B cell (primary cell): ENCODE measurements around the gene ZNF689. TPM values are rescaled to one million over a fixed set of nuclear protein-coding genes. Genes with fewer than 3 reads are reported as not detected.

Experiments
- ATAC-seq: fragments of 200-7000 bp; cut with Tn5 transposase; one replicate; pipeline ENCODE4 v1.10.0; 2021; ENCODE audit warnings: low read depth, mild to moderate bottlenecking, moderate number of reproducible peaks, moderate library complexity
- CTCF ChIA-PET: fragments of 350-600 bp; sonication (Branson Sonifier 250); formaldehyde crosslinking; loops from one replicate; lab custom pipeline; 2021; ENCODE audit warnings: antibody characterized with exemption, inconsistent platforms; lab: Charles Lee
- POLR2A ChIA-PET: fragments of 350-600 bp; sonication (Branson Sonifier 250); formaldehyde crosslinking; loops from one replicate; lab custom pipeline; 2021; ENCODE audit warnings: antibody characterized with exemption; lab: Charles Lee
- DNase-seq: peaks from one replicate; pipeline ENCODE4 v3.0.0; 2013
- H2AFZ ChIP-seq: 2 replicates; pipeline ENCODE4 v1.6.1; 2012; ENCODE audit warnings: mild to moderate bottlenecking, low read depth, low read length; ENCODE audit not compliant: insufficient read depth, poor library complexity, severe bottlenecking
- H3K27ac ChIP-seq, 2 donors: 1 replicate in 1 of 2; 2 replicates in 1 of 2; pipeline ENCODE4 v1.5.1; 2012 to 2013; ENCODE audit warnings: low read length in 2 of 2, mild to moderate bottlenecking in 2 of 2, moderate library complexity in 1 of 2
- H3K27me3 ChIP-seq, 4 experiments: fragments of 200-600 bp in 1 of 4; sonication (generic) in 1 of 4; replicated peaks in 1 of 4; 1 replicate in 2 of 4; 2 replicates in 2 of 4; pipeline versions ENCODE4 v1.6.1 to v1.7.0; 2013 to 2016; ENCODE audit warnings: low read length in 3 of 4, mild to moderate bottlenecking in 2 of 4, mixed read lengths in 1 of 4, moderate library complexity in 1 of 4; ENCODE audit not compliant: insufficient read depth in 4 of 4, control insufficient read depth in 3 of 4; ENCODE audit errors: control extremely low read depth in 1 of 4
- H3K36me3 ChIP-seq, 2 experiments: replicated peaks in 1 of 2; 1 replicate in 1 of 2; 2 replicates in 1 of 2; pipeline versions ENCODE4 v1.6.1 to v1.7.1; 2013; ENCODE audit warnings: low read length in 1 of 2; ENCODE audit not compliant: insufficient read depth in 2 of 2, control insufficient read depth in 1 of 2; ENCODE audit errors: control extremely low read depth in 1 of 2, extremely low read depth in 1 of 2
- H3K4me1 ChIP-seq, 2 donors: fragments of 200-600 bp in 1 of 2; sonication (generic) in 1 of 2; 1 replicate in 1 of 2; 2 replicates in 1 of 2; pipeline versions ENCODE4 v1.5.1 to v1.6.1; 2013 to 2017; ENCODE audit warnings: low read length in 2 of 2; ENCODE audit not compliant: control insufficient read depth in 2 of 2, insufficient read depth in 2 of 2
- H3K4me2 ChIP-seq: replicated peaks from 2 replicates; pipeline ENCODE3; 2012; ENCODE audit warnings: mild to moderate bottlenecking, low read depth, low read length; ENCODE audit not compliant: poor library complexity, severe bottlenecking
- H3K4me3 ChIP-seq, 5 experiments: fragments of 200-600 bp in 1 of 5; sonication (generic) in 1 of 5; 1 replicate in 3 of 5; 2 replicates in 2 of 5; pipeline versions ENCODE4 v1.5.1 to v1.7.0; 2011 to 2016; ENCODE audit warnings: low read length in 4 of 5, mild to moderate bottlenecking in 4 of 5, low read depth in 2 of 5, control low read depth in 1 of 5, moderate library complexity in 1 of 5; ENCODE audit not compliant: insufficient read depth in 1 of 5; ENCODE audit errors: control extremely low read depth in 1 of 5, extremely low read depth in 1 of 5
- H3K79me2 ChIP-seq: fragments of 200-600 bp; sonication (generic); one replicate; pipeline ENCODE4 v1.6.0; 2016; ENCODE audit warnings: low read length; ENCODE audit not compliant: control insufficient read depth, insufficient read depth
- H3K9ac ChIP-seq: fragments of 200-600 bp; sonication (generic); 2 replicates; pipeline ENCODE4 v1.6.1; 2017; ENCODE audit warnings: mild to moderate bottlenecking, low read length, moderate library complexity
- H3K9me3 ChIP-seq, 3 donors: one replicate each; pipeline versions ENCODE4 v1.6.1 to v1.7.1; 2013; ENCODE audit warnings: low read length in 2 of 3; ENCODE audit not compliant: control insufficient read depth in 2 of 3, insufficient read depth in 1 of 3; ENCODE audit errors: control extremely low read depth in 1 of 3
- H4K20me1 ChIP-seq: 2 replicates; pipeline ENCODE4 v1.6.0; 2012; ENCODE audit warnings: mild to moderate bottlenecking, low read length; ENCODE audit not compliant: insufficient read depth, control insufficient read depth, poor library complexity, severe bottlenecking
- H3K27ac Mint-ChIP-seq: one replicate; pipeline ENCODE4 v1.8.0; 2021; ENCODE audit warnings: mixed read lengths
- H3K27me3 Mint-ChIP-seq: one replicate; pipeline ENCODE4 v1.8.0; 2021; ENCODE audit warnings: mixed read lengths
- H3K4me1 Mint-ChIP-seq: one replicate; pipeline ENCODE4 v1.8.0; 2021; ENCODE audit warnings: mixed read lengths
- H3K4me3 Mint-ChIP-seq: one replicate; pipeline ENCODE4 v1.8.0; 2021; ENCODE audit warnings: mixed read lengths
- H3K9me3 Mint-ChIP-seq: one replicate; pipeline ENCODE4 v1.8.0; 2022; ENCODE audit warnings: mixed read lengths; ENCODE audit not compliant: insufficient read depth
- CTCF ChIP-seq: fragments of 200-600 bp; IDR thresholded peaks from one replicate; pipeline ENCODE4 v1.8.0; 2022; ENCODE audit warnings: antibody characterized with exemption, mild to moderate bottlenecking
- EZH2 ChIP-seq: IDR thresholded peaks from 2 replicates; pipeline ENCODE4 v1.6.1; 2012; ENCODE audit warnings: borderline replicate concordance, low read depth, mild to moderate bottlenecking, moderate library complexity, low read length; ENCODE audit not compliant: insufficient read depth, poor library complexity, severe bottlenecking
- WGBS: methylation state at CpG from one replicate; pipeline ENCODE4 v1.1.5; 2013; ENCODE audit warnings: missing lambda C conversion rate; ENCODE audit not compliant: insufficient coverage; 5-methylcytosine and 5-hydroxymethylcytosine counted together
- intact Hi-C: fragments of 100-400 bp; cut with micrococcal nuclease; formaldehyde crosslinking; loops from one replicate; pipeline ENCODE4 v1.10.0; 2022
- polyA plus RNA-seq: library from polyadenylated mRNA; depleted of rRNA; stranded (reverse); fragments of >200 nt; gene quantifications from 2 replicates; pipeline ENCODE4 v1.2.3, GENCODE V29; 2012
- total RNA-seq, 2 donors: library from RNA; stranded (reverse); fragments of 120-200 nt in 1 of 2; gene quantifications; 1 replicate in 1 of 2; 2 replicates in 1 of 2; pipeline versions ENCODE4 v1.2.3 to v1.2.4, GENCODE V29; 2013 to 2022

ZNF689 gene
- total and polyA plus RNA-seq, 2 donors (not counting 1 experiment from before 2014, with no cell fraction given) = 8.1 to 12.4 TPM

- Histone ChIP-seq H3K4me3 (peak overlapping the region; percentile 49 to 90 (median 79)), H3K36me3 (peaks cover 1 to 58% of the 10 kb centered on the region in 2 experiments)
Measured at GRCh38 chr16:30658731-30659506, 48.7 kb upstream of the ZNF689 start.

More at GRCh38 chr16:30658731-30659506, 48.7 kb upstream of the ZNF689 start:
- Histone ChIP-seq H3K79me2 (peaks cover 43% of the 10 kb centered on the region), H3K9ac (peak overlapping the region; percentile 96), H3K4me2 (peak overlapping the region; percentile 97), H3K27ac (peak overlapping the region; percentile 88 to 98), H3K9me3 (no peaks in the 10 kb centered on the region), H3K4me1 (peaks cover 30 to 51% of the 10 kb centered on the region in 2 donors), H2AFZ (peak overlapping the region; percentile 59), H4K20me1 (peaks cover 43% of the 10 kb centered on the region), H3K27me3 (no peaks in the 10 kb centered on the region)
- Mint-ChIP-seq H3K4me1 (peaks cover 38% of the 10 kb centered on the region), H3K4me3 (peak overlapping the region; percentile 97), H3K27ac (peak overlapping the region; percentile 100), H3K27me3 (no peaks in the 10 kb centered on the region), H3K9me3 (no peaks in the 10 kb centered on the region)
- peak; percentile 100 for DNase-seq
- peak; percentile 18 for ATAC-seq
- intact Hi-C loops = loop anchor here (1.0 to 5.0 kb wide), 18 partner anchors 8 to 687 kb away; partner anchors contain the start of genes ALDOA, HIRIP3, INO80E and PHKG2
- under 1% methylated on average over 57 of the region's 64 CpGs for WGBS
- TF ChIP-seq CTCF (peak; percentile 33), EZH2 (no peak)
- ChIA-PET CTCF (interaction anchor here (0.7 to 4.4 kb wide), 10 partner anchors 8 to 567 kb away, joined by 3 to 38 read pairs (median 8); partner anchors contain the start of genes DCTPP1, PRR14 and TBX6), POLR2A (interaction anchor here (0.5 to 4.8 kb wide), 21 partner anchors 9 to 800 kb away, joined by 3 to 41 read pairs (median 4); partner anchors contain the start of genes ALDOA, ARMC5, CORO1A and DCTPP1)
